HEK293 (cell line): ENCODE data around the gene RASA4B.
A peak's percentile ranks its signal among the peaks of the same experiment; 100 is the strongest.

Source experiments
- CTCF ChIA-PET: fragments of 350-600 bp; formaldehyde crosslinking; extraction: SDS; loops from one replicate; lab custom pipeline; 2021; ENCODE audit warnings: antibody characterized with exemption; lab: Yijun Ruan, JAX
- POLR2A ChIA-PET: fragments of 300-600 bp; formaldehyde crosslinking; extraction: SDS; loops from one replicate; lab custom pipeline; 2020; ENCODE audit warnings: antibody characterized with exemption, inconsistent platforms; lab: Yijun Ruan, JAX
- H3K27ac ChIP-seq: fragments of 200-500 bp; sonication (Bioruptor generic); 2 replicates; pipeline ENCODE4 v1.5.1; 2014; ENCODE audit warnings: low read depth, low read length, control low read depth, inconsistent platforms; ENCODE audit errors: extremely low read depth
- H3K36me3 ChIP-seq, 2 experiments: fragments of 200-500 bp in 1 of 2; sonication (Bioruptor generic) in 1 of 2; 1 replicate in 1 of 2; 2 replicates in 1 of 2; pipeline ENCODE4 v1.5.1; 2014 to 2017; ENCODE audit warnings: inconsistent platforms in 2 of 2, low read length in 2 of 2; ENCODE audit not compliant: control insufficient read depth in 2 of 2, insufficient read depth in 1 of 2
- H3K4me1 ChIP-seq: fragments of 200-500 bp; sonication (Bioruptor generic); 2 replicates; pipeline ENCODE4 v1.5.1; 2014; ENCODE audit warnings: mild to moderate bottlenecking, low read length, inconsistent platforms; ENCODE audit not compliant: control insufficient read depth, insufficient read depth
- H3K4me3 ChIP-seq: 2 replicates; pipeline ENCODE4 v1.5.1; 2011; ENCODE audit warnings: low read depth, mild to moderate bottlenecking, control low read depth, low read length, moderate library complexity
- H3K9me3 ChIP-seq: fragments of 200-500 bp; sonication (Bioruptor generic); 2 replicates; pipeline ENCODE4 v1.5.1; 2014; ENCODE audit warnings: low read depth, low read length, inconsistent platforms; ENCODE audit not compliant: control insufficient read depth, insufficient read depth
- HOXC10 ChIP-seq: sonication (generic); formaldehyde crosslinking; IDR thresholded peaks from 2 replicates; pipeline ENCODE4 v1.8.1; 2023; ENCODE audit warnings: mild to moderate bottlenecking, missing genetic modification reagents
- KLF10 ChIP-seq: fragments of 450-650 bp; IDR thresholded peaks from 2 replicates; pipeline ENCODE4 v1.5.1; 2018; ENCODE audit warnings: missing biosample characterization, mild to moderate bottlenecking, missing genetic modification characterization
- SCRT2 ChIP-seq: fragments of 450-650 bp; formaldehyde crosslinking; IDR thresholded peaks from 2 replicates; pipeline ENCODE4 v1.5.1; 2016; ENCODE audit warnings: missing biosample characterization, missing genetic modification characterization
- SP2 ChIP-seq: fragments of 450-650 bp; formaldehyde crosslinking; IDR thresholded peaks from 2 replicates; pipeline ENCODE4 v1.5.1; 2016; ENCODE audit warnings: missing biosample characterization, missing genetic modification characterization
- YY1 ChIP-seq: fragments of 450-650 bp; formaldehyde crosslinking; IDR thresholded peaks from 2 replicates; pipeline ENCODE4 v1.5.1; 2018; ENCODE audit warnings: missing biosample characterization, missing genetic modification characterization
- ZBTB20 ChIP-seq: fragments of 450-650 bp; formaldehyde crosslinking; IDR thresholded peaks from 2 replicates; pipeline ENCODE4 v1.5.1; 2016; ENCODE audit warnings: missing biosample characterization, missing genetic modification characterization
- ZNF132 ChIP-seq: fragments of 450-650 bp; formaldehyde crosslinking; IDR thresholded peaks from 2 replicates; pipeline ENCODE4 v1.5.1; 2017; ENCODE audit warnings: missing biosample characterization, missing genetic modification characterization, borderline replicate concordance
- ZNF211 ChIP-seq: fragments of 450-650 bp; formaldehyde crosslinking; IDR thresholded peaks from 2 replicates; pipeline ENCODE4 v1.5.1; 2016; ENCODE audit warnings: low read depth, missing biosample characterization, missing genetic modification characterization
- ZNF292 ChIP-seq: fragments of 450-650 bp; formaldehyde crosslinking; IDR thresholded peaks from 2 replicates; pipeline ENCODE4 v1.5.1; 2016; ENCODE audit warnings: low read depth, missing biosample characterization, missing genetic modification characterization, borderline replicate concordance
- ZNF324 ChIP-seq: fragments of 450-650 bp; formaldehyde crosslinking; IDR thresholded peaks from 2 replicates; pipeline ENCODE4 v1.5.1; 2016; ENCODE audit warnings: missing biosample characterization, missing genetic modification characterization
- ZNF354C ChIP-seq: fragments of 450-650 bp; formaldehyde crosslinking; IDR thresholded peaks from 2 replicates; pipeline ENCODE4 v1.5.1; 2016; ENCODE audit warnings: missing biosample characterization, missing genetic modification characterization, low read depth, borderline replicate concordance
- ZNF600 ChIP-seq: fragments of 450-650 bp; formaldehyde crosslinking; IDR thresholded peaks from 2 replicates; pipeline ENCODE4 v1.5.1; 2016; ENCODE audit warnings: missing biosample characterization, missing genetic modification characterization
- ZNF701 ChIP-seq: fragments of 450-650 bp; formaldehyde crosslinking; IDR thresholded peaks from 2 replicates; pipeline ENCODE4 v1.5.1; 2016; ENCODE audit warnings: missing biosample characterization, missing genetic modification characterization
- ZNF707 ChIP-seq: fragments of 450-650 bp; formaldehyde crosslinking; IDR thresholded peaks from 2 replicates; pipeline ENCODE4 v1.5.1; 2016; ENCODE audit warnings: missing biosample characterization, missing genetic modification characterization
- ZNF791 ChIP-seq: fragments of 450-650 bp; formaldehyde crosslinking; IDR thresholded peaks from 2 replicates; pipeline ENCODE4 v1.5.1; 2016; ENCODE audit warnings: missing biosample characterization, missing genetic modification characterization
- ZNF830 ChIP-seq: fragments of 450-650 bp; IDR thresholded peaks from 2 replicates; pipeline ENCODE4 v1.5.0; 2018; ENCODE audit warnings: missing biosample characterization, missing genetic modification characterization, low read depth, mild to moderate bottlenecking, moderate library complexity
- TF ChIP-seq, protein P1 (sequence below): fragments of 450-650 bp; formaldehyde crosslinking; IDR thresholded peaks from 2 replicates; pipeline ENCODE4 v1.5.1; 2016; ENCODE audit warnings: missing biosample characterization, missing genetic modification characterization
- TF ChIP-seq, protein P2 (sequence below): fragments of 450-650 bp; formaldehyde crosslinking; IDR thresholded peaks from 2 replicates; pipeline ENCODE4 v1.5.1; 2016; ENCODE audit warnings: missing biosample characterization, missing genetic modification characterization
- TF ChIP-seq, protein P3 (sequence below): fragments of 450-650 bp; formaldehyde crosslinking; IDR thresholded peaks from 2 replicates; pipeline ENCODE4 v1.5.1; 2016; ENCODE audit warnings: missing biosample characterization, missing genetic modification characterization
- TF ChIP-seq, protein P4 (sequence below): fragments of 450-650 bp; formaldehyde crosslinking; IDR thresholded peaks from 2 replicates; pipeline ENCODE4 v1.5.1; 2016; ENCODE audit warnings: missing biosample characterization, missing genetic modification characterization
- TF ChIP-seq, protein P5 (sequence below): fragments of 450-650 bp; formaldehyde crosslinking; IDR thresholded peaks from 2 replicates; pipeline ENCODE4 v1.5.1; 2016; ENCODE audit warnings: missing biosample characterization, missing genetic modification characterization

Gene RASA4B

DNA sequence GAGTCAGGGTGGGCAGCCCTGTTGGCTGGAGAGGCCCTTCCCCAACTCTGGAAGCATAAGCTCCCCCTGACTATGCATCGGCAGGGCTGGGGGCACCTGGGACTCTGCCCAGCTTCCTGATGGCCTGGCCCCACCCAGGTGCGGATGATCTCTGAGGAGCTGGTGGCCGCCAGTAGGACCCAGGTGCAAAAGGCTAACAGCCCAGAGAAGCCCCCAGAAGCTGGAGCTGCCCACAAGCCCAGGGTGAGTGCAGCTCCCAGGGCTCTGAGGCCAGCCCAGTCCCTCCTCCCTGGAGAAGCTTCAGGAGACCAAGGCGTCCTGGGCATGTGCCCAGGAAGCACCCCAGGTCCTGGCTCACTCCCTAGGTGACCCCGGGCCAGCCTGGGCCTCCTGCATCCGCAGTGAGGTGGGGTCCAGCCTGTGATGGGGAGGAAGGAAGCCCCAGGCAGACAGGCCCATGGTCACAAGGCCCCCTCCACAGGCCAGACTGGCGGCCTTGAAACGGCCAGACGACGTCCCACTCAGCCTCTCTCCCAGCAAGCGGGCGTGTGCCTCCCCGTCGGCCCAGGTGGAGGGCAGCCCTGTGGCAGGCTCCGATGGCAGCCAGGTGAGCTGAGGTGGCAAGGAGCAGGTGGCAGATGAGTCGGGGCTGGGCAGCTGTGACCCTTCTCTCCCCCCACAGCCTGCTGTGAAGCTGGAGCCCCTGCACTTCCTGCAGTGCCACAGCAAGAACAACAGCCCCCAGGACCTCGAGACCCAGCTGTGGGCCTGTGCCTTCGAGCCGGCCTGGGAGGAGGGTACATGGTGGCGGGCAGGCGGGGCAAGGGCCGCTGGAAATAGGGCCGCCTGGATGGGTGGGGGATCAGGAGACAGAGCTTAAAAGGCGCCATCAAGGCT, 49.7 kb downstream of the RASA4B start (continued):
- TF ChIP-seq, protein P1, sequence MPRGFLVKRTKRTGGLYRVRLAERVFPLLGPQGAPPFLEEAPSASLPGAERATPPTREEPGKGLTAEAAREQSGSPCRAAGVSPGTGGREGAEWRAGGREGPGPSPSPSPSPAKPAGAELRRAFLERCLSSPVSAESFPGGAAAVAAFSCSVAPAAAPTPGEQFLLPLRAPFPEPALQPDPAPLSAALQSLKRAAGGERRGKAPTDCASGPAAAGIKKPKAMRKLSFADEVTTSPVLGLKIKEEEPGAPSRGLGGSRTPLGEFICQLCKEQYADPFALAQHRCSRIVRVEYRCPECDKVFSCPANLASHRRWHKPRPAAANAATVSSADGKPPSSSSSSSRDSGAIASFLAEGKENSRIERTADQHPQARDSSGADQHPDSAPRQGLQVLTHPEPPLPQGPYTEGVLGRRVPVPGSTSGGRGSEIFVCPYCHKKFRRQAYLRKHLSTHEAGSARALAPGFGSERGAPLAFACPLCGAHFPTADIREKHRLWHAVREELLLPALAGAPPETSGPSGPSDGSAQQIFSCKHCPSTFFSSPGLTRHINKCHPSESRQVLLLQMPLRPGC (tag by site-specific recombination), result no peak
- no peak for TF ChIP-seq ZNF701 (tag by site-specific recombination)
- no peak for TF ChIP-seq ZNF132
- TF ChIP-seq ZBTB20 (tag by site-specific recombination), result no peak

DNA sequence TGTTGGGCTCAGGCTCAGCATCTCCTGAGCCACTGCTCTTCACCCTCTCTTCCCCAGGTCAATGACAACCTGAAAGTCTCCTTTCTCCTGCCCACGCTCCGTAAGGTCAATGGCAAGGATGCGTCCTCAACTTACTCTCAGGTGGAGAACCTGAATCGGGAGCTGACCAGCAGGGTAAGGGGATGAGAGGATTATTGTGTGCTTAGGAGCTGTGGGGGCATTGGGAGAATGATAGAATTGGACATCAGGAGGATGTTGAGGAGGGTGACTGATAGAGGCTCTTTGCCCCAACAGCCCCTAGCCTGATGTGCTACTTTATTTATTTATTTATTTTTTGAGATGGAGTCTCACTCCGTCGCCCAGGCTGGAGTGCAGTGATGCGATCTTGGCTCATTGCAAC, 51.5 kb downstream of the RASA4B start:
- Histone ChIP-seq H3K4me1 (no peaks in the 10 kb centered on the region; the same call in 1 of the 2 replicates), H3K9me3 (no peaks in the 10 kb centered on the region), H3K4me3 (no peak overlapping the region), H3K36me3 (peaks cover 0 to 34% of the 10 kb centered on the region in 2 experiments; a peak in 2 of 3 replicates), H3K27ac (no peak overlapping the region)
- TF ChIP-seq, protein P2, sequence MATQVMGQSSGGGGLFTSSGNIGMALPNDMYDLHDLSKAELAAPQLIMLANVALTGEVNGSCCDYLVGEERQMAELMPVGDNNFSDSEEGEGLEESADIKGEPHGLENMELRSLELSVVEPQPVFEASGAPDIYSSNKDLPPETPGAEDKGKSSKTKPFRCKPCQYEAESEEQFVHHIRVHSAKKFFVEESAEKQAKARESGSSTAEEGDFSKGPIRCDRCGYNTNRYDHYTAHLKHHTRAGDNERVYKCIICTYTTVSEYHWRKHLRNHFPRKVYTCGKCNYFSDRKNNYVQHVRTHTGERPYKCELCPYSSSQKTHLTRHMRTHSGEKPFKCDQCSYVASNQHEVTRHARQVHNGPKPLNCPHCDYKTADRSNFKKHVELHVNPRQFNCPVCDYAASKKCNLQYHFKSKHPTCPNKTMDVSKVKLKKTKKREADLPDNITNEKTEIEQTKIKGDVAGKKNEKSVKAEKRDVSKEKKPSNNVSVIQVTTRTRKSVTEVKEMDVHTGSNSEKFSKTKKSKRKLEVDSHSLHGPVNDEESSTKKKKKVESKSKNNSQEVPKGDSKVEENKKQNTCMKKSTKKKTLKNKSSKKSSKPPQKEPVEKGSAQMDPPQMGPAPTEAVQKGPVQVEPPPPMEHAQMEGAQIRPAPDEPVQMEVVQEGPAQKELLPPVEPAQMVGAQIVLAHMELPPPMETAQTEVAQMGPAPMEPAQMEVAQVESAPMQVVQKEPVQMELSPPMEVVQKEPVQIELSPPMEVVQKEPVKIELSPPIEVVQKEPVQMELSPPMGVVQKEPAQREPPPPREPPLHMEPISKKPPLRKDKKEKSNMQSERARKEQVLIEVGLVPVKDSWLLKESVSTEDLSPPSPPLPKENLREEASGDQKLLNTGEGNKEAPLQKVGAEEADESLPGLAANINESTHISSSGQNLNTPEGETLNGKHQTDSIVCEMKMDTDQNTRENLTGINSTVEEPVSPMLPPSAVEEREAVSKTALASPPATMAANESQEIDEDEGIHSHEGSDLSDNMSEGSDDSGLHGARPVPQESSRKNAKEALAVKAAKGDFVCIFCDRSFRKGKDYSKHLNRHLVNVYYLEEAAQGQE (tag by site-specific recombination), result peak; percentile 55; the same call in 1 of the 2 replicates
- TF ChIP-seq ZNF600 (tag by site-specific recombination), result peak; percentile 72
- TF ChIP-seq ZNF354C (tag by site-specific recombination), result no peak
- TF ChIP-seq ZNF292 (tag by site-specific recombination), result no peak
- TF ChIP-seq, protein P3, sequence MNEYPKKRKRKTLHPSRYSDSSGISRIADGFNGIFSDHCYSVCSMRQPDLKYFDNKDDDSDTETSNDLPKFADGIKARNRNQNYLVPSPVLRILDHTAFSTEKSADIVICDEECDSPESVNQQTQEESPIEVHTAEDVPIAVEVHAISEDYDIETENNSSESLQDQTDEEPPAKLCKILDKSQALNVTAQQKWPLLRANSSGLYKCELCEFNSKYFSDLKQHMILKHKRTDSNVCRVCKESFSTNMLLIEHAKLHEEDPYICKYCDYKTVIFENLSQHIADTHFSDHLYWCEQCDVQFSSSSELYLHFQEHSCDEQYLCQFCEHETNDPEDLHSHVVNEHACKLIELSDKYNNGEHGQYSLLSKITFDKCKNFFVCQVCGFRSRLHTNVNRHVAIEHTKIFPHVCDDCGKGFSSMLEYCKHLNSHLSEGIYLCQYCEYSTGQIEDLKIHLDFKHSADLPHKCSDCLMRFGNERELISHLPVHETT, result no peak
- CTCF ChIA-PET, result interaction anchor here (0.6 to 1.6 kb wide), 4 partner anchors 27 to 172 kb away, joined by 3 to 8 read pairs (median 5); no protein-coding TSS in a partner anchor
- POLR2A ChIA-PET, result interaction anchor here (1.6 kb wide), 1 partner anchor 10 kb away, joined by 10 read pairs; no protein-coding TSS in a partner anchor

DNA sequence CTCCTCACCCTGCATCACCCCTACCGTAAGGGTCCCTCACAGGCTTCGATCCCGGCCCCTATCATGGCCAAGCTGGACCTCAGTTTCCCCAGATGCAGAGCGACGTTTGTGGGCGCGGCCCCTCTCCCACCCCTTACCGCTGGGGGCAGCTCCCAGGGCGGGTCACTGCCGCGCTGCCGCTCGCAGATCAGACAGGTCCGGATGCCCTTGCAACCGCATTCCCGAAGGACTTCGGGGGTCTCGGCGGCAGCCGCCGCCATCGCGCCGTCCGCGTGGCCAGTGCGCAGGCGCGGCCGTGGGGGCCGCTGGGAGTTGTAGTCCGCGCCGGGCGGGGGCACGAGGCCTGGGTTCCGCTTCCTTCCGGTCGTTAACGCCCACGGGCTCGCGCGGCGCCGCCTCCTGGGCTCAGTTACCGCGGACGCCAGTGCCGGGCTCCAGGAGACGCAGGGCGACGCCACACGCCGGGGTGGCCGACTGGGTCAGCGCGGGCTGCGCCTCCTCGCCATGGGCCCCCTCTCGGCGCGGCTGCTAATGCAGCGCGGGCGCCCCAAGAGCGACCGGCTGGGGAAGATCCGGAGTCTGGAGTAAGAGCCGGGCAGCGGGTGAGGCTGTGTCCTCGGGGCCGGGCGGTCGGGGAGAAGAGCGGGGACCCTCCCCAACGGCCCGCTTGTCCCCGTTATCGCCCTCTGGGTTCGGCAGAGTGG, 52.8 kb downstream of the RASA4B start, which contains the start of the genes ALKBH4 and LRWD1:
ALKBH4 (minus strand) TSS at position 287 of the 704 bp plus-strand sequence; CDS start at position 260, 27 bp downstream.
LRWD1 (plus strand) TSS at position 408 of the 704 bp plus-strand sequence; CDS start at position 505, 97 bp downstream.
- Histone ChIP-seq H3K4me1 (no peaks in the 10 kb centered on the region; the same call in 1 of the 2 replicates), H3K36me3 (peaks cover 0 to 24% of the 10 kb centered on the region in 2 experiments; a peak in 2 of 3 replicates), H3K9me3 (no peaks in the 10 kb centered on the region), H3K4me3 (peak within 1 kb of the TSS; percentile 76), H3K27ac (peak within 1 kb of the TSS; percentile 60)
- ChIA-PET POLR2A (interaction anchor here (1.0 to 1.6 kb wide), 2 partner anchors 8 to 69 kb away, joined by 3 to 10 read pairs; partner anchors contain the start of gene PRKRIP1), CTCF (interaction anchor here (0.7 to 1.6 kb wide), 5 partner anchors 29 to 237 kb away, joined by 3 to 7 read pairs (median 3); no protein-coding TSS in a partner anchor)
- TF ChIP-seq, protein P4, sequence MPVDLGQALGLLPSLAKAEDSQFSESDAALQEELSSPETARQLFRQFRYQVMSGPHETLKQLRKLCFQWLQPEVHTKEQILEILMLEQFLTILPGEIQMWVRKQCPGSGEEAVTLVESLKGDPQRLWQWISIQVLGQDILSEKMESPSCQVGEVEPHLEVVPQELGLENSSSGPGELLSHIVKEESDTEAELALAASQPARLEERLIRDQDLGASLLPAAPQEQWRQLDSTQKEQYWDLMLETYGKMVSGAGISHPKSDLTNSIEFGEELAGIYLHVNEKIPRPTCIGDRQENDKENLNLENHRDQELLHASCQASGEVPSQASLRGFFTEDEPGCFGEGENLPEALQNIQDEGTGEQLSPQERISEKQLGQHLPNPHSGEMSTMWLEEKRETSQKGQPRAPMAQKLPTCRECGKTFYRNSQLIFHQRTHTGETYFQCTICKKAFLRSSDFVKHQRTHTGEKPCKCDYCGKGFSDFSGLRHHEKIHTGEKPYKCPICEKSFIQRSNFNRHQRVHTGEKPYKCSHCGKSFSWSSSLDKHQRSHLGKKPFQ (tag by site-specific recombination), result no peak
- TF ChIP-seq ZNF211 (tag by site-specific recombination) (no peak), SP2 (tag by site-specific recombination) (peak; percentile 72), ZNF324 (no peak), ZNF791 (no peak), SCRT2 (tag by site-specific recombination) (no peak), YY1 (peak; percentile 80), ZNF707 (tag by site-specific recombination) (no peak), ZNF830 (tag by site-specific recombination) (no peak), HOXC10 (CRISPR knock-in tag) (no peak), KLF10 (tag by site-specific recombination) (peak; percentile 79; the same call in 1 of the 2 replicates)
- TF ChIP-seq, protein P5, sequence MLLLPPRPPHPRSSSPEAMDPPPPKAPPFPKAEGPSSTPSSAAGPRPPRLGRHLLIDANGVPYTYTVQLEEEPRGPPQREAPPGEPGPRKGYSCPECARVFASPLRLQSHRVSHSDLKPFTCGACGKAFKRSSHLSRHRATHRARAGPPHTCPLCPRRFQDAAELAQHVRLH (tag by site-specific recombination), result peak; percentile 48; the same call in 1 of the 2 replicates
